GM18507 (cell line): Measurements from ENCODE around the gene CARS1.
"Not testable (repeated sequence)": the region's sequence is repeated elsewhere in the genome, so short reads cannot be mapped to it uniquely, and the experiment has no call there.

Source experiments
- DNase-seq: peaks from one replicate; pipeline ENCODE4 v3.0.0; 2011; ENCODE audit warnings: low read depth; ENCODE audit not compliant: insufficient read length; ENCODE audit errors: extremely low spot score
- FAIRE-seq: peaks from 2 replicates; lab custom pipeline; 2011; peaks lifted over from hg19 to GRCh38; lab: Jason Lieb, UNC

The CARS1 gene

GRCh38 chr11:3064709-3065108 lies 7.5 kb upstream of the CARS1 start:
- FAIRE-seq, DNase-seq: not testable (repeated sequence)

- FAIRE-seq, DNase-seq: not testable (repeated sequence)
Observed at GRCh38 chr11:3063876-3064275, 6.7 kb upstream of the CARS1 start.

- DNase-seq, FAIRE-seq: not testable (repeated sequence)
Observed at GRCh38 chr11:3063432-3063831, 6.2 kb upstream of the CARS1 start.

GRCh38 chr11:3060436-3061025 lies 3.3 kb upstream of the CARS1 start:
- FAIRE-seq (no peak), DNase-seq (no peak)

- FAIRE-seq, result no peak
- no peak for DNase-seq
Observed at GRCh38 chr11:3058753-3059664, 1.8 kb upstream of the CARS1 start.

- DNase-seq, result no peak
- no peak for FAIRE-seq
Observed at GRCh38 chr11:3056296-3057068, 741 bp downstream of the CARS1 start.

- FAIRE-seq (no peak), DNase-seq (no peak)
Observed at GRCh38 chr11:3055891-3056290, 1.3 kb downstream of the CARS1 start.

GRCh38 chr11:3052567-3052966 lies 4.7 kb downstream of the CARS1 start:
- FAIRE-seq, result no peak
- DNase-seq, result no peak

- FAIRE-seq (no peak), DNase-seq (no peak)
Observed at GRCh38 chr11:3052109-3052479, 5.1 kb downstream of the CARS1 start.

GRCh38 chr11:3051196-3052108 lies 5.8 kb downstream of the CARS1 start:
- no peak for DNase-seq
- FAIRE-seq, result no peak

- DNase-seq (no peak), FAIRE-seq (no peak)
Observed at GRCh38 chr11:3050386-3051195, 6.6 kb downstream of the CARS1 start.

GRCh38 chr11:3049430-3050243 lies 7.6 kb downstream of the CARS1 start:
- FAIRE-seq (peak; percentile 95), DNase-seq (peak; percentile 76)

GRCh38 chr11:3047637-3048036 lies 9.6 kb downstream of the CARS1 start:
- DNase-seq (no peak), FAIRE-seq (no peak)

GRCh38 chr11:3046641-3047040 lies 10.6 kb downstream of the CARS1 start:
- DNase-seq, result no peak
- FAIRE-seq, result no peak

GRCh38 chr11:3046190-3046589 lies 11.0 kb downstream of the CARS1 start:
- no peak for FAIRE-seq
- DNase-seq, result no peak

- no peak for FAIRE-seq
- no peak for DNase-seq
Observed at GRCh38 chr11:3044915-3045314, 12.3 kb downstream of the CARS1 start.

GRCh38 chr11:3044004-3044403 lies 13.2 kb downstream of the CARS1 start:
- no peak for DNase-seq
- no peak for FAIRE-seq
